Ascending aorta (tissue), 2 donors: ENCODE data around the gene STPG4. TPM values are rescaled to one million over a fixed set of nuclear protein-coding genes. Genes with fewer than 3 reads are reported as not detected.
"Not testable (repeated sequence)": the region's sequence is repeated elsewhere in the genome, so short reads cannot be mapped to it uniquely, and the experiment has no call there.

Experiments used
- DNase-seq, 2 donors: peaks; one replicate each; pipeline ENCODE4 v3.0.0-alpha.2; 2019; ENCODE audit warnings: low spot score in 2 of 2
- H3K27ac ChIP-seq, 2 donors: fragments of 200-600 bp; sonication (generic); one replicate each; pipeline ENCODE4 v1.5.1; 2016 to 2017; ENCODE audit warnings: mild to moderate bottlenecking in 1 of 2
- H3K27me3 ChIP-seq: fragments of 200-600 bp; sonication (generic); one replicate; pipeline ENCODE4 v1.5.1; 2017
- H3K36me3 ChIP-seq, 2 donors: fragments of 200-600 bp; sonication (generic); one replicate each; pipeline ENCODE4 v1.5.1; 2016
- H3K4me1 ChIP-seq, 2 donors: fragments of 200-600 bp; sonication (generic); one replicate each; pipeline ENCODE4 v1.5.1; 2016 to 2017; ENCODE audit warnings: mild to moderate bottlenecking in 1 of 2
- H3K4me3 ChIP-seq, 2 donors: fragments of 200-600 bp; sonication (generic); one replicate each; pipeline ENCODE4 v1.5.1; 2016 to 2017; ENCODE audit warnings: mild to moderate bottlenecking in 1 of 2
- H3K9me3 ChIP-seq, 2 donors: fragments of 200-600 bp; sonication (generic); one replicate each; pipeline ENCODE4 v1.5.1; 2016
- CTCF ChIP-seq, 3 experiments: fragments of 200-600 bp in 2 of 3; fragments of 450-650 bp in 1 of 3; sonication (generic) in 2 of 3; IDR thresholded peaks; one replicate each; pipeline ENCODE4 v1.5.1; 2016 to 2019; ENCODE audit warnings: antibody characterized with exemption in 3 of 3, mild to moderate bottlenecking in 1 of 3, moderate library complexity in 1 of 3
- intact Hi-C: fragments of 100-400 bp; cut with DNase I; formaldehyde crosslinking; loops from one replicate; pipeline ENCODE4 v1.15.1; 2023
- total RNA-seq: library from RNA; depleted of rRNA; stranded (reverse); fragments of >200 nt; gene quantifications from one replicate; pipeline ENCODE4 v1.1.0, GENCODE V29; 2016

The STPG4 gene
- total RNA-seq, 1 donor from 2014 or later: not detected

DNA sequence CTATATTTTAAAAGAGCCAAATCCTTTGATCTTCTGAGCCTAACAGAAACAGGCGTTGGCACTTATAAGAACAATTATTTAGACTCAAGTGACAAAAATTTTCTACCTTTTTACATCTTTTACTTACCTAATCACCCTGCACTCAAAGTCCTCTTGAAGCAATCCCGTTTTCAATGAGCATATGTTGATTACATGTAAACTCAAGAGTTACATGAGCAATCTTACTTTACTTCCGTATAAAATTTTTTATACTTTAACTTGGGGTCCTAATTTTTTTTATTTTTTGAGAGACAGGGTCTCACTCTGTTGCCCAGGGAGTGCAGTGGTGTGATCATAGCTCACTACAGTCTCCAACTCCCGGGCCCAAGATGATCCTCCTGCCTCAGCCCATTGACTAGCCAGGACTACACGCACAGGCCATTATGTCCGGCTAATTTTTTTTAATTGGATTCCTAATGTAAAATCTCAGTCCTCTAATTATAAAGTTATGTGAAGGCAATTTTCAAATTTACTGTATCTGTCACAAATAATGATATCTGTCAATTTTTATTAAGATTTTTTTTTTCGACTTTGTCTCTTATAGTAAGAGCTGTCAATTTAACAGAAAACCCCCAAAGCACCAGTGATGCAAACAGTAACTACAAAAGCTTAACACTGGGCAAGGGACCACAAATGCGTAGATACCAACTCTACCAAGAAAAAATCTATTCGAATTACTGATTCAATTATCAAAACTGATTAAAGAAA is 19.1 kb upstream of the STPG4 start:
- intact Hi-C loops: no loop called here
- Histone ChIP-seq H3K27ac (peak overlapping the region; percentile 98 to 100), H3K4me3 (peak overlapping the region; percentile 60 to 80), H3K36me3 (no peaks in the 10 kb centered on the region), H3K9me3 (no peaks in the 10 kb centered on the region), H3K27me3 (no peaks in the 10 kb centered on the region), H3K4me1 (peaks cover 8 to 48% of the 10 kb centered on the region in 2 donors)
- TF ChIP-seq CTCF (IDR thresholded peaks at IDR 0.05): no peak
- DNase-seq: no peak

DNA sequence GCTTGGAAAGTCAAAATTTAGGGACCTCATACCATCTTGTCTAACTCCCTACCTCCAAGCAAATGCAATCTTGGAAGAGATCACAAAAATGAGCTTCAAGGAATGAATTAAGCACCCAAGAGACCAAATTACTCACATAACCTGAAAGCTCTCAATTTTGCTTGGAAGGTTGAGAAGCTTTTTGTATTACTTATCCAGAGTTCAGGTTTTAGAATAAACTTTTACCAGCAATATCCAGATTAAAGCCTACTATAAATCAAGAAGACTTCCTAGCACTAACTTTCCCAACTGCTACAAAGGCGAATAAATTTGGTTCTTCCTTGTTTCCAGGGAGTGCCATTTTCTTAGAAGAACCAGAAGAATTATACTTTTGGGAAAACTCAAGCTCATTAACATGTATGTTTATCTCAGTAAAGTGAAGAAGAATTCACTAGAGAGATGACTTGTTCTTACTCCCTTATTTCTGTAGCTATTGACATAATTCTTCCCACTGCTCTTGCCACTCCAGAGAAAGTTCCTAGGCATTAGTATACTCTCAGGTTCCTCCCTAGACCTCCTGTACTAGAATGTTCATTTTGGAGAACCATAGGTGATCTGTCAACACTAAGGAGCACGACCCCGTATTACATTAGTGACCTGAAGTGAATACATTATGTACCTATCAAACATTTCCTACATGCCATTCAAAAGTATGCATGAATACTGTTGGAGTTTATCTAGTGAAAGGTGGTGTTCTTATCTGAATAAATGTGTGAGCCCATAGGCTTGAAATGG is 18.0 kb upstream of the STPG4 start:
- no peak for DNase-seq
- H3K27me3 ChIP-seq: no peaks in the 10 kb centered on the region
- H3K4me1 ChIP-seq: peaks cover 8 to 53% of the 10 kb centered on the region in 2 donors
- H3K27ac ChIP-seq: peak overlapping the region; percentile 98 to 100
- no peak for TF ChIP-seq CTCF (IDR thresholded peaks at IDR 0.05)
- peaks cover 0 to 9% of the 10 kb centered on the region in 2 donors for H3K36me3 ChIP-seq
- peak overlapping the region; percentile 60 to 80 for H3K4me3 ChIP-seq
- intact Hi-C loops: no loop called here
- H3K9me3 ChIP-seq: no peaks in the 10 kb centered on the region

DNA sequence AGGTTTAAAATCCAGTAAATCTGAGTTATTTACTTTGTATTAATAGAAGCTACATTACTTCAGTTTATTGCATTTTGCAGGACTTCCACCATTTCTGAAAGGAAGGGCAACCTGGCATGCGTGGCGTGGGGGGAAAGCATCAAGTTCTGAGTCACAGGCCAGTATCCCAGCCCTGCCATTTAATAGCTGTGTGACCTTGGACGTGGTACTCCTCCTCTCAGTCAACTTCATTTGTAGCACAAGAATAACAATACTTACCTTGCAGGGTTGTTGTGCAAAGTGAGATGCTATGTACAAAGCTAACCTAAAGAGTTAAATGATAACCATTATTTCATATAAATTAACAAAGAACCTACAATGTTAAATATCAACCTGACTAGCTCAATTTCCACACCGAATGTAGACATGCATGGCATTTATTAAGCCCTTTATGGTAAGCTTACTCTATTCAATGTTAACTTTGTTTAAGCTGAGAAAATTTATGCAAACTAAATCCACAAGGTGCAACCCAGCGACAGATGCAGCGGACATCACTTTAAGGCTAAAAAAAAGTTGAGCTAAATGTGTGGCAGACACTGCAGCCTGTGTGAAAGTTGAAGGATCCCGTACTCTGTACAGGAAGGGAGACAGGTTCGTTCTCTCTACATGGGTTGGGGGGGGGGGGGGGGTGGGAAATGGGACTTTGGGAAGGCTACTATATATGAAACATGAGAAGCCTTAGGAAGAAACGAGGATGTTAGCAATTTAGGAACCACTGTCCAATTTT is 17.2 kb upstream of the STPG4 start:
- H3K4me3 ChIP-seq: peak overlapping the region; percentile 6 to 80
- no peaks in the 10 kb centered on the region for H3K27me3 ChIP-seq
- peak overlapping the region; percentile 22 to 100 for H3K27ac ChIP-seq
- intact Hi-C loops: no loop called here
- no peak for TF ChIP-seq CTCF (IDR thresholded peaks at IDR 0.05)
- peaks cover 0 to 9% of the 10 kb centered on the region in 2 donors for H3K36me3 ChIP-seq
- no peak for DNase-seq
- no peaks in the 10 kb centered on the region for H3K9me3 ChIP-seq
- peaks cover 8 to 51% of the 10 kb centered on the region in 2 donors for H3K4me1 ChIP-seq

GRCh38 chr2:47169784-47170183 is 14.7 kb upstream of the STPG4 start:
- TF ChIP-seq CTCF (IDR thresholded peaks at IDR 0.05): no peak
- Histone ChIP-seq H3K36me3 (peaks cover 0 to 9% of the 10 kb centered on the region in 2 donors), H3K4me3 (peak overlapping the region in 1 of 2 donors; percentile 20), H3K27me3 (no peaks in the 10 kb centered on the region), H3K4me1 (peaks cover 8 to 67% of the 10 kb centered on the region in 2 donors), H3K9me3 (no peaks in the 10 kb centered on the region), H3K27ac (no peak overlapping the region)
- DNase-seq: no peak
- intact Hi-C loops: no loop called here

DNA sequence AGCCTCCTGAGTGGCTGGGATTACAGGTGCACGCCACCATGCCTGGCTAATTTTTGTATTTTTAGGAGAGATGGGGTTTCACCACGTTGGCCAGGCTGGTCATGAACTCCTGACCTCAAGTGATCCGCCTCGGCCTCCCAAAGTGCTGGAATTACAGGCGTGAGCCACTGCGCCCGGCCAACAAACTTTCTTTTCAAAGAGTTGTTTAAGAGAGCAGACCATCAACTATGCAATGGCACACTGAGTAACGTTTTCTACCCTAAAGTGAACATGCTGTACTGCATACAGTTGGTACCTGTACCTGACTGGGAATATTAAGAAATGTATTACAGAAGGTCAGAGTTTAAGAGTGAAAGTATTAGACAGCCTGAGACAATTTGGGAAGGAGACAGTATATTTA is 13.8 kb upstream of the STPG4 start:
- H3K9me3 ChIP-seq, H3K27me3 ChIP-seq, H3K36me3 ChIP-seq, intact Hi-C loops, DNase-seq, H3K27ac ChIP-seq, H3K4me3 ChIP-seq: not testable (repeated sequence)
- H3K4me1 ChIP-seq: peaks cover 8 to 60% of the 10 kb centered on the region in 2 donors
